Stimulated activated naive CD8-positive, alpha-beta T cell treated with anti-CD3 and anti-CD28 coated beads, Interleukin-15, amount 100 ng/mL, for 72 hours (primary cell): ENCODE results near the gene DDAH2.
"Not testable (repeated sequence)": the region's sequence is repeated elsewhere in the genome, so short reads cannot be mapped to it uniquely, and the experiment has no call there.

Experiments used
- ATAC-seq: fragments of 150-1000 bp; cut with Tn5 transposase; 2 replicates; pipeline ENCODE4 v1.10.0; 2021; ENCODE audit warnings: mild to moderate bottlenecking, moderate library complexity
- DNase-seq, 2 donors: peaks; one replicate each; pipeline ENCODE4 v3.0.0; 2021 to 2022
- H3K27ac Mint-ChIP-seq, 2 donors: one replicate each; pipeline ENCODE4 v1.8.0; 2022; ENCODE audit warnings: mild to moderate bottlenecking in 2 of 2, mixed read lengths in 2 of 2, moderate library complexity in 2 of 2
- H3K27me3 Mint-ChIP-seq: one replicate; pipeline ENCODE4 v1.8.0; 2022; ENCODE audit warnings: mixed read lengths
- H3K4me1 Mint-ChIP-seq: one replicate; pipeline ENCODE4 v1.8.0; 2022; ENCODE audit warnings: mild to moderate bottlenecking, mixed read lengths
- H3K4me3 Mint-ChIP-seq, 2 donors: one replicate each; pipeline ENCODE4 v1.8.0; 2022; ENCODE audit warnings: mild to moderate bottlenecking in 2 of 2, mixed read lengths in 2 of 2, moderate library complexity in 1 of 2
- H3K9me3 Mint-ChIP-seq, 2 donors: one replicate each; pipeline ENCODE4 v1.8.0; 2022; ENCODE audit warnings: mixed read lengths in 2 of 2

DDAH2 gene

GRCh38 chr6:31713991-31714684, 15.0 kb downstream of the DDAH2 start:
- peaks cover 14% of the 10 kb centered on the region for H3K4me1 Mint-ChIP-seq
- ATAC-seq = no peak
- no peaks in the 10 kb centered on the region for H3K9me3 Mint-ChIP-seq
- H3K27ac Mint-ChIP-seq = peak overlapping the region in 1 of 2 donors; percentile 84
- no peak overlapping the region for H3K4me3 Mint-ChIP-seq
- DNase-seq = no peak
- H3K27me3 Mint-ChIP-seq = peaks cover 7% of the 10 kb centered on the region

GRCh38 chr6:31713465-31713864, 15.6 kb downstream of the DDAH2 start:
- Mint-ChIP-seq H3K9me3 (no peaks in the 10 kb centered on the region), H3K4me3 (no peak overlapping the region), H3K27me3 (peaks cover 7% of the 10 kb centered on the region), H3K27ac (no peak overlapping the region), H3K4me1 (peaks cover 14% of the 10 kb centered on the region)
- ATAC-seq = no peak
- no peak for DNase-seq

GRCh38 chr6:31712296-31712695, 16.8 kb downstream of the DDAH2 start:
- peak; percentile 64 for ATAC-seq

GRCh38 chr6:31711233-31711632, 17.9 kb downstream of the DDAH2 start:
- Mint-ChIP-seq H3K4me3 (no peak overlapping the region), H3K9me3 (no peaks in the 10 kb centered on the region), H3K27ac (peak overlapping the region in 1 of 2 donors; percentile 43), H3K4me1 (peaks cover 14% of the 10 kb centered on the region), H3K27me3 (peaks cover 7% of the 10 kb centered on the region)
- DNase-seq (no peak), ATAC-seq (no peak)

More at GRCh38 chr6:31712296-31712695, 16.8 kb downstream of the DDAH2 start:
- Mint-ChIP-seq H3K4me1 (peaks cover 14% of the 10 kb centered on the region), H3K9me3 (no peaks in the 10 kb centered on the region), H3K4me3 (no peak overlapping the region), H3K27ac (no peak overlapping the region), H3K27me3 (peaks cover 7% of the 10 kb centered on the region)
- no peak for DNase-seq

GRCh38 chr6:31710523-31711219, 18.4 kb downstream of the DDAH2 start:
- ATAC-seq = no peak
- Mint-ChIP-seq H3K4me1 (peaks cover 14% of the 10 kb centered on the region), H3K9me3 (no peaks in the 10 kb centered on the region), H3K4me3 (no peak overlapping the region), H3K27me3 (peaks cover 7% of the 10 kb centered on the region), H3K27ac (peak overlapping the region; percentile 43 to 73)
- no peak for DNase-seq

- H3K4me3 Mint-ChIP-seq, H3K27me3 Mint-ChIP-seq, H3K9me3 Mint-ChIP-seq, DNase-seq, H3K27ac Mint-ChIP-seq, ATAC-seq: not testable (repeated sequence)
- H3K4me1 Mint-ChIP-seq = peaks cover 12% of the 10 kb centered on the region
Measured at GRCh38 chr6:31709157-31709556, 19.9 kb downstream of the DDAH2 start.

- peaks cover 7% of the 10 kb centered on the region for H3K27me3 Mint-ChIP-seq
- DNase-seq (no peak), ATAC-seq (no peak)
- H3K9me3 Mint-ChIP-seq = no peaks in the 10 kb centered on the region
- peaks cover 14% of the 10 kb centered on the region for H3K4me1 Mint-ChIP-seq
- no peak overlapping the region for H3K4me3 Mint-ChIP-seq
- no peak overlapping the region for H3K27ac Mint-ChIP-seq
Measured at GRCh38 chr6:31708224-31708623, 20.9 kb downstream of the DDAH2 start.

- H3K4me3 Mint-ChIP-seq = no peak overlapping the region
- DNase-seq (no peak), ATAC-seq (no peak)
- no peak overlapping the region for H3K27ac Mint-ChIP-seq
- H3K4me1 Mint-ChIP-seq = peaks cover 15% of the 10 kb centered on the region
- peaks cover 7% of the 10 kb centered on the region for H3K27me3 Mint-ChIP-seq
- no peaks in the 10 kb centered on the region for H3K9me3 Mint-ChIP-seq
Measured at GRCh38 chr6:31707701-31708100, 21.4 kb downstream of the DDAH2 start.

GRCh38 chr6:31706599-31706998, 22.5 kb downstream of the DDAH2 start, which contains the start of gene LY6G6F:
Gene LY6G6F, plus strand, starts transcription at chr6:31706866. Its CDS starts 41 bp downstream, at chr6:31706907.
- DNase-seq = no peak
- H3K4me3 Mint-ChIP-seq = no peak within 1 kb of the TSS
- H3K9me3 Mint-ChIP-seq = no peaks in the 10 kb centered on the region
- peak within 1 kb of the TSS in 1 of 2 donors; percentile 57 for H3K27ac Mint-ChIP-seq
- peaks cover 22% of the 10 kb centered on the region for H3K4me1 Mint-ChIP-seq
- ATAC-seq = no peak
- H3K27me3 Mint-ChIP-seq = no peaks in the 10 kb centered on the region

- Mint-ChIP-seq H3K27ac (no peak overlapping the region), H3K4me3 (no peak overlapping the region), H3K4me1 (peaks cover 24% of the 10 kb centered on the region), H3K9me3 (no peaks in the 10 kb centered on the region), H3K27me3 (no peaks in the 10 kb centered on the region)
- ATAC-seq (no peak), DNase-seq (no peak)
Measured at GRCh38 chr6:31705931-31706330, 23.2 kb downstream of the DDAH2 start.

GRCh38 chr6:31702819-31703716, 26.0 kb downstream of the DDAH2 start, which contains the start of gene ABHD16A:
Gene ABHD16A, minus strand, starts transcription at chr6:31703324. Its CDS starts 43 bp downstream, at chr6:31703281.
- Mint-ChIP-seq H3K4me3 (peak within 1 kb of the TSS; percentile 96), H3K27ac (peak within 1 kb of the TSS; percentile 91 to 98), H3K9me3 (no peaks in the 10 kb centered on the region), H3K27me3 (no peaks in the 10 kb centered on the region), H3K4me1 (peaks cover 25% of the 10 kb centered on the region)
- DNase-seq = peak; percentile 95 to 97
- ATAC-seq = peak; percentile 98

- Mint-ChIP-seq H3K4me3 (peak overlapping the region; percentile 96), H3K27ac (peak overlapping the region; percentile 91 to 98), H3K27me3 (no peaks in the 10 kb centered on the region), H3K9me3 (no peaks in the 10 kb centered on the region), H3K4me1 (peaks cover 31% of the 10 kb centered on the region)
- DNase-seq = no peak
- peak; percentile 22 for ATAC-seq
Measured at GRCh38 chr6:31702405-31702818, 26.7 kb downstream of the DDAH2 start.

GRCh38 chr6:31701666-31702404, 27.3 kb downstream of the DDAH2 start:
- H3K9me3 Mint-ChIP-seq = no peaks in the 10 kb centered on the region
- peak overlapping the region; percentile 91 to 98 for H3K27ac Mint-ChIP-seq
- peak overlapping the region; percentile 96 for H3K4me3 Mint-ChIP-seq
- ATAC-seq (no peak), DNase-seq (no peak)
- H3K27me3 Mint-ChIP-seq = no peaks in the 10 kb centered on the region
- H3K4me1 Mint-ChIP-seq = peaks cover 33% of the 10 kb centered on the region

GRCh38 chr6:31700740-31701401, 28.2 kb downstream of the DDAH2 start:
- Mint-ChIP-seq H3K27ac (no peak overlapping the region), H3K9me3 (no peaks in the 10 kb centered on the region), H3K27me3 (no peaks in the 10 kb centered on the region), H3K4me3 (peak overlapping the region; percentile 27 to 38), H3K4me1 (peaks cover 33% of the 10 kb centered on the region)
- no peak for DNase-seq
- no peak for ATAC-seq
